ENCODE measurements around the gene ROBO1. TPM values are rescaled to one million over a fixed set of nuclear protein-coding genes. Genes with fewer than 3 reads are reported as not detected.

Gene ROBO1
- total RNA-seq, 1 donor from 2014 or later = 31.7 TPM

DNA sequence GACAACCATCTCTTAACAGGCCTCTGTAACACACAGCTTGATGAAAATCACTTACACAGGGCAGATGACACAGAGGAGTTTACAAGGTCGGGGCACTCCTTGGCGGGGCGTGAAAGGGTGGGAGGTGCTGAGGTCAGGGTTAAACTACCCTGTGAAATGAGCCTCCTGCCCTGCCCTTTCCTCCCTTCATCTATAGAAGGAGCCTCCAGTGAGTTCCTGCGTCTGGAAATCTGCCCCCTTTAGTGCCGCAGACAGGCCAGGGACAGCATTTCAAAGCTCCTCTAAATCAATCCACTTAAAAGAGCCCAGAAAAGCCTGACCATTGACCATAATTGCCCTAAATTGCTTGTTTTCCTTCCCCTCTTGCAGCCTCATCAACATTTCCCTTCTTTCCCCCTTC is 1.9 kb downstream of the ROBO1 start:
- TF ChIP-seq, protein P1, sequence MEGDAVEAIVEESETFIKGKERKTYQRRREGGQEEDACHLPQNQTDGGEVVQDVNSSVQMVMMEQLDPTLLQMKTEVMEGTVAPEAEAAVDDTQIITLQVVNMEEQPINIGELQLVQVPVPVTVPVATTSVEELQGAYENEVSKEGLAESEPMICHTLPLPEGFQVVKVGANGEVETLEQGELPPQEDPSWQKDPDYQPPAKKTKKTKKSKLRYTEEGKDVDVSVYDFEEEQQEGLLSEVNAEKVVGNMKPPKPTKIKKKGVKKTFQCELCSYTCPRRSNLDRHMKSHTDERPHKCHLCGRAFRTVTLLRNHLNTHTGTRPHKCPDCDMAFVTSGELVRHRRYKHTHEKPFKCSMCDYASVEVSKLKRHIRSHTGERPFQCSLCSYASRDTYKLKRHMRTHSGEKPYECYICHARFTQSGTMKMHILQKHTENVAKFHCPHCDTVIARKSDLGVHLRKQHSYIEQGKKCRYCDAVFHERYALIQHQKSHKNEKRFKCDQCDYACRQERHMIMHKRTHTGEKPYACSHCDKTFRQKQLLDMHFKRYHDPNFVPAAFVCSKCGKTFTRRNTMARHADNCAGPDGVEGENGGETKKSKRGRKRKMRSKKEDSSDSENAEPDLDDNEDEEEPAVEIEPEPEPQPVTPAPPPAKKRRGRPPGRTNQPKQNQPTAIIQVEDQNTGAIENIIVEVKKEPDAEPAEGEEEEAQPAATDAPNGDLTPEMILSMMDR (IDR thresholded peaks at IDR 0.05; ENCODE audit: insufficient read depth, low read length, poor library complexity, severe bottlenecking) = no peak
- no peaks in the 10 kb centered on the region for H3K36me3 ChIP-seq (ENCODE audit: control insufficient read depth, insufficient read depth, low read length)
- H3K27me3 ChIP-seq (ENCODE audit: control insufficient read depth, insufficient read depth, low read length) = peaks cover 25% of the 10 kb centered on the region
- H3K4me3 ChIP-seq (ENCODE audit: low read depth, low read length) = peak overlapping the region; percentile 39
- no peak for DNase-seq (ENCODE audit: low read depth)

DNA sequence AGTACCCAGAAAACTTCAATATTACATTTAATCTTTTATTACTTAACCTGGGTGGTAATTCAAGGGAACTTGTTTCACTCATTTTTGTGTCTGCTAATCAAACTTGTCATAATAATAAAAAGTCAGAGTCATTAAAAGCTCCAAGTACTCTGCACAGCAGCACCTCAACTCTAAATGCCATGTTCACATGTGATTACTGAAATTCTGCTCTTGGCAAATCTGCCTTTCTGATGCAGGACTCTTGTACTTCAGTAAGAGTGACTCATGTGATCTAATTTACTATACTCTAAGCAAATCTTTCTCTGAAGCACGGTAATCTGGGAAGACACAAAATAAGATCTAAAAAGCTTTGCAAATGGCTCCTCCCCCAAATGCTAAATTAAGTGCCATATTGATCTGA is 6.4 kb downstream of the ROBO1 start:
- Histone ChIP-seq H3K4me3 (ENCODE audit: low read depth, low read length) (no peak overlapping the region), H3K36me3 (ENCODE audit: control insufficient read depth, insufficient read depth, low read length) (no peaks in the 10 kb centered on the region), H3K27me3 (ENCODE audit: control insufficient read depth, insufficient read depth, low read length) (peaks cover 13% of the 10 kb centered on the region)
- TF ChIP-seq, protein P1 (IDR thresholded peaks at IDR 0.05; ENCODE audit: insufficient read depth, low read length, poor library complexity, severe bottlenecking) = no peak
- DNase-seq (ENCODE audit: low read depth) = no peak

DNA sequence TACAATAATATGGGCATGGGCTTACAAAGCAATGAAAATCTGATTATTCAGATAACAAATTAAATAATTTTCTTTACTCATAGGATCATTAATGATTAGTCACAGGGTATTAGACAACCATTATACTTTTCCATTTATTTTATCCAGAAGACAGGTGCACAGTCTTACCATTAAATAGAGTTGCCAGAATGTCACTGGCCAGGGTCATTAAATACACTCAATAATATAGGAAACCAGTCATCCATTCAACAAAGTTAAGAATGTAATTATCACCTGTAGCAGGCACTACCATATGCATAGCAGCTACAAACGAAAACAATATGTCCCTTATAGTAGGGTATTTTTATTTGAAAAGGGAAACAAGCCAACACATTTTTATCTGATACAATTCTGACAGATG is 16.1 kb downstream of the ROBO1 start:
- DNase-seq (ENCODE audit: low read depth) = no peak
- TF ChIP-seq, protein P1 (IDR thresholded peaks at IDR 0.05; ENCODE audit: insufficient read depth, low read length, poor library complexity, severe bottlenecking) = no peak
- H3K36me3 ChIP-seq (ENCODE audit: control insufficient read depth, insufficient read depth, low read length) = no peaks in the 10 kb centered on the region
- no peak overlapping the region for H3K4me3 ChIP-seq (ENCODE audit: low read depth, low read length)
- H3K27me3 ChIP-seq (ENCODE audit: control insufficient read depth, insufficient read depth, low read length) = no peaks in the 10 kb centered on the region

DNA sequence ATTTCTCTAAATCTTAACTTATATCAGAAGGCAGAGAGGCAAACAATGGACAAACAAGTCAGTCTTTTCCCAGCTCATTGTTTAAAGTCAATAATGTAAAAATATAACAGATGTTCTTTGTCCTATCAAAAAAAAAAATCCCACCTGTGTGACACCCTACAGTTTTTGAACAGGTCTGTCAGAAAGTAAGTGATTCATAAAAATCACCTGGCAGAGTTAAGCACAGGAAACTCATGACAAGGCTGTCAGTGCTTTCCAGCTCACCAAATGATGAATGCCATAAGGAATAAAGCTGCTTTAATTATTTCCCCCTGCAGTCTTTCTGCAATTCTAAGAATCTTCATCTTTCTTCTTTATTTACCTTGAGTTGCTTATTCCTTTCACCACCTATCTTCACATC is 30.3 kb downstream of the ROBO1 start:
- H3K27me3 ChIP-seq (ENCODE audit: control insufficient read depth, insufficient read depth, low read length) = no peaks in the 10 kb centered on the region
- no peak for DNase-seq (ENCODE audit: low read depth)
- no peaks in the 10 kb centered on the region for H3K36me3 ChIP-seq (ENCODE audit: control insufficient read depth, insufficient read depth, low read length)
- H3K4me3 ChIP-seq (ENCODE audit: low read depth, low read length) = no peak overlapping the region
- TF ChIP-seq, protein P1 (IDR thresholded peaks at IDR 0.05; ENCODE audit: insufficient read depth, low read length, poor library complexity, severe bottlenecking) = no peak

DNA sequence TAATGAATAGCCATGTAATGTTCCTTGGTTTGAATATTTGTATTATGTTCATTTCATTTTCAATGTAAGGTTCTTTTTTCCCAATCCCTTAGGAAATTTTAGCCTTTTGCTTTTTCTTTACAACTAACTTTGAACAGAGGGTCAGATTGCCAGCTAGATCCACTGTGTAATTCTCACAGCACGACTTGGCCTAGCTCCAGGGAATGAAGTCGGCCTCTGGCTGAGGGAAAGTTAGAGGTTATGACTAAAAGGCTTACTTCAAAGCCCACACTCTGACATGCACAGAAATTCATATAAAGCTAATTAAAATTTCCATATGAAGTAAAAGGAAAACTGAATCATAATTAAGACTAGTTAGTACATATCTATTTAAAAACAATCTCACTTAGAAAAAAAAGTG is 38.7 kb downstream of the ROBO1 start:
- Histone ChIP-seq H3K27me3 (ENCODE audit: control insufficient read depth, insufficient read depth, low read length) (no peaks in the 10 kb centered on the region), H3K4me3 (ENCODE audit: low read depth, low read length) (no peak overlapping the region), H3K36me3 (ENCODE audit: control insufficient read depth, insufficient read depth, low read length) (no peaks in the 10 kb centered on the region)
- DNase-seq (ENCODE audit: low read depth) = peak; percentile 9
- TF ChIP-seq, protein P1 (IDR thresholded peaks at IDR 0.05; ENCODE audit: insufficient read depth, low read length, poor library complexity, severe bottlenecking) = no peak

DNA sequence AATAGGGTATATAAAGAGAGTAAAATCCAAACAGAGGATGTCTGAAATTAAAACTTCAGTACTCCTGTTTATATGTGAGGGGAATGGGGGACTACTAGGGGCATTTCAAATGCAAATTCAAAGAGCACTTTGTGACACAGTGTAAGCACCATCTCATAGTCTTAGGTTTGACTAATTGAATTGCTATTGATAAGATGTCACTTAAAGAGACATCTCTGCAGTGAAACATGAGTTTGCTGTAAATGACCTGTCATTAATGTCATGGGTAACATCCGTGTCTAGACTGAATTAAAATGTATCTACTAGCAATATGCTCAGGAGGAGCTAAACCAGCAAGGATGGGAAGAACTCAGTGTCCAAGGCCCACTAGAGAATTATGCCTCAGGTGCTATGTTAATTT is 41.0 kb downstream of the ROBO1 start:
- H3K36me3 ChIP-seq (ENCODE audit: control insufficient read depth, insufficient read depth, low read length) = no peaks in the 10 kb centered on the region
- TF ChIP-seq, protein P1 (IDR thresholded peaks at IDR 0.05; ENCODE audit: insufficient read depth, low read length, poor library complexity, severe bottlenecking) = no peak
- DNase-seq (ENCODE audit: low read depth) = no peak

More for the DNA sequence above, 41.0 kb downstream of the ROBO1 start:
- no peak overlapping the region for H3K4me3 ChIP-seq (ENCODE audit: low read depth, low read length)
- no peaks in the 10 kb centered on the region for H3K27me3 ChIP-seq (ENCODE audit: control insufficient read depth, insufficient read depth, low read length)
